ENCODE measurements around the gene RTKN. TPM values are rescaled to one million over a fixed set of nuclear protein-coding genes. Genes with fewer than 3 reads are reported as not detected.

RTKN gene
- total and polyA plus RNA-seq, 9 of the 15 experiments (the other 6 are each of a cell fraction or from before 2014, with no cell fraction given), result 0.14 to 6.9 (median 3.6) TPM

GRCh38 chr2:74481961-74482800 lies 40.4 kb upstream of the RTKN start (continued):
- TF ChIP-seq ZBTB9 (CRISPR knock-in tag; IDR thresholded peaks at IDR 0.05), result no peak
- TF ChIP-seq U2AF1 (optimal IDR thresholded peaks at IDR 0.05; ENCODE audit: low read depth, low read length), result peak; percentile 12
- peak in 1 of 2 experiments; percentile 5; a peak in 1 of 4 replicates for TF ChIP-seq FOXA3 (CRISPR knock-in tag; conservative IDR thresholded peaks at IDR 0.05 in 1 of 2, IDR thresholded peaks at IDR 0.05 in 1 of 2)
- no peak for TF ChIP-seq THRAP3 (IDR thresholded peaks at IDR 0.05; ENCODE audit: borderline replicate concordance)
- no peak for TF ChIP-seq NR2C2 (CRISPR knock-in tag; IDR thresholded peaks at IDR 0.05)
- TF ChIP-seq NR2C2 (tag; IDR thresholded peaks at IDR 0.05), result no peak
- TF ChIP-seq SREBF1 (IDR thresholded peaks at IDR 0.05; ENCODE audit: borderline replicate concordance, low read depth, low read length), result no peak
- peak; percentile 30 for TF ChIP-seq RBM22 (IDR thresholded peaks at IDR 0.05; ENCODE audit: low read depth, low read length, poor library complexity, severe bottlenecking)
- no peak for TF ChIP-seq HDGF (IDR thresholded peaks at IDR 0.05)
- TF ChIP-seq CEBPG (CRISPR knock-in tag; IDR thresholded peaks at IDR 0.05), result no peak
- TF ChIP-seq CEBPG (tag; conservative IDR thresholded peaks at IDR 0.05 in 1 of 2, IDR thresholded peaks at IDR 0.05 in 1 of 2), result no peak
- TF ChIP-seq ZNF445 (CRISPR knock-in tag; IDR thresholded peaks at IDR 0.05; ENCODE audit: low read depth), result no peak
- no peak for TF ChIP-seq DEAF1 (CRISPR knock-in tag; IDR thresholded peaks at IDR 0.05)
- no peak for TF ChIP-seq ELF4 (CRISPR knock-in tag; IDR thresholded peaks at IDR 0.05)
- TF ChIP-seq MEIS2 (IDR thresholded peaks at IDR 0.05; ENCODE audit: partially characterized antibody), result no peak
- TF ChIP-seq PRDM10 (IDR thresholded peaks at IDR 0.05; ENCODE audit: partially characterized antibody), result no peak
- no peak for TF ChIP-seq NCOR1 (IDR thresholded peaks at IDR 0.05)
- TF ChIP-seq ZBTB33 (CRISPR knock-in tag; IDR thresholded peaks at IDR 0.05), result no peak

Data from K562 (cell line).